ENCODE measurements around the gene CFAP70.
"Not testable (repeated sequence)": the region's sequence is repeated elsewhere in the genome, so short reads cannot be mapped to it uniquely, and the experiment has no call there.

Gene CFAP70

DNA sequence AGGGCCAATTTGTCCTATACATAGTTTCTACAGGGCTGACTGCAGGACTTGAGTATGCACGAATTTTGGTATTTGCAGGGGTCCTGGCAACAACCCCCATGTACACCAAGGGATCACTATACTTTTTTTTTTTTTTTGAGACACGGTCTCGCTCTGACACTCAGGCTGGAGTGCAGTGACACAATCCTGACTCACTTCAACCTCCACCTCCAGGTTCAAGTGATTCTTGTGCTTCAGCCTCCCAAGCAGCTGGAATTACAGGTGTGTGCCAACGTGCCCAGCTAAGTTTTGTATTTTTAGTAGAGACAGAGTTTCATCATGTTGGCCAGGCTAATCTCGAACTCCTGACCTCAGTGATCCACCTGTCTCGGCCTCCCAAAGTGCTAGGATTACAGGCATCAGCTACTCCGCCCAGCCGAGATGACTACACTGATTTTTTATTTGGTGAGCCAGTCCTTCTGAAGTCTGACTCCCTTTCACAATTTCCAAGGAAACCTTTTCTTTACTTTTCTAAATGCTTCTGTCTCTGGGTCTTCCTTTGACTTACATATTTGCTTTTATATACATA lies 19.8 kb downstream of the CFAP70 start:
- DNase-seq, result no peak

DNA sequence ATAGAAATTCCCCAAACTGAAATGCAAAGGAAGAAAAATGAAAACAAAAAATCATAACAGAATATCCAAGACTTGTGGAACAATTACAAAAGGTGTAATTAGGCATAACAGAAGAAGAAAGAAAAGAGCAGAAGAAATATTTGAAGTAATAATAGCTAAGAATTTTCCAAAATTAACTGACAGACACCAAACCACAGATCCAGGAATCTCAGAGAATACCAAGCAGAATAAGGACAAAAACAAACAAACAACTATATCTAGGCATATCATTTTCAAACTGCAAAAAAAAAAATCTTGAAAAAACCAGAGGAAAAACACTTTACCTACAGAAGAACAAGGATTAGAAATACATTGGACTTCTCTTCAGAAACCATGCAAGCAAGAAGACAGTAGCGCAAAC lies 25.5 kb downstream of the CFAP70 start:
- DNase-seq, result no peak

DNA sequence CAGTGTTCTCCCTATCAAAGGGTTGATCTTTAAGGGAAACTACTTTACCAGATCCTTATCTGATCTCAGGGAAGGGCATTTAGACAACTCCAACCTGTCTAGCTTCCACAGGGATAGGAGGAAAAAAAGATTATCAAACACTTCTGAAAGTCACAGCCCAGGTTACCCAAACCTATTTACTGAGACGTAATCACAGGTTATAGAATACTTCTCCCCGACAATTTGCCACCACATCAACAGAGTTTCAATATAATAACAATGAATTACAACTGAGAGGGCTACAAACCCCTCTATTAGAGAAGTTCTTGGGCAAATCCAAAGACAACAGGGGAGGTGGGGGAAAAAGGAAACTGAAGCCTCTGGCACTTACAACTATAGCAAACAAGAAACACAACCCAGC lies 26.3 kb downstream of the CFAP70 start:
- no peak for DNase-seq

DNA sequence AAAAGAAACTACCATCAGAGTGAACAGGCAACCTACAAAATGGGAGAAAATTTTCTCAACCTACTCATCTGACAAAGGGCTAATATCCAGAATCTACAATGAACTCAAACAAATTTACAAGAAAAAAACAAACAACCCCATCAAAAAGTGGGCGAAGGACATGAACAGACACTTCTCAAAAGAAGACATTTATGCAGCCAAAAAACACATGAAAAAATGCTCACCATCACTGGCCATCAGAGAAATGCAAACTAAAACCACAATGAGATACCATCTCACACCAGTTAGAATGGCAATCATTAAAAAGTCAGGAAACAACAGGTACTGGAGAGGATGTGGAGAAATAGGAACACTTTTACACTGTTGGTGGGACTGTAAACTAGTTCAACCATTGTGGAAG lies 30.1 kb downstream of the CFAP70 start:
- DNase-seq, result not testable (repeated sequence)

DNA sequence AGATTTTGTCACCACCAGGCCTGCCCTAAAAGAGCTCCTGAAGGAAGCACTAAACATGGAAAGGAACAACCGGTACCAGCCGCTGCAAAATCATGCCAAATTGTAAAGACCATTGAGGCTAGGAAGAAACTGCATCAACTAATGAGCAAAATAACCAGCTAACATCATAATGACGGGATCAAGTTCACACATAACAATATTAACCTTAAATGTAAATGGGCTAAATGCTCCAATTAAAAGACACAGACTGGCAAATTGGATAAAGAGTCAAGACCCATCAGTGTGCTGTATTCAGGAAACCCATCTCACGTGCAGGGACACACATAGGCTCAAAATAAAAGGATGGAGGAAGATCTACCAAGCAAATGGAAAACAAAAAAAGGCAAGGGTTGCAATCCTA lies 33.4 kb downstream of the CFAP70 start:
- DNase-seq, result not testable (repeated sequence)

DNA sequence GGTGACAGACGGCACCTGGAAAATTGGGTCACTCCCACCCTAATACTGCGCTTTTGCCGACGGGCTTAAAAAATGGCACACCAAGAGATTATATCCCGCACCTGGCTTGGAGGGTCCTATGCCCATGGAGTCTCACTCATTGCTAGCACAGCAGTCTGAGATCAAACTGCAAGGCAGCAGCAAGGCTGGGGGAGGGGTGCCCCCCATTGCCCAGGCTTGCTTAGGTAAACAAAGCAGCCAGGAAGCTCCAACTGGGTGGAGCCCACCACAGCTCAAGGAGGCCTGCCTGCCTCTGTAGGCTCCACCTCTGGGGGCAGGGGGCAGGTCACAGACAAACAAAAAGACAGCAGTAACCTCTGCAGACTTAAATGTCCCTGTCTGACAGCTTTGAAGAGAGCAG lies 35.1 kb downstream of the CFAP70 start:
- not testable (repeated sequence) for DNase-seq

DNA sequence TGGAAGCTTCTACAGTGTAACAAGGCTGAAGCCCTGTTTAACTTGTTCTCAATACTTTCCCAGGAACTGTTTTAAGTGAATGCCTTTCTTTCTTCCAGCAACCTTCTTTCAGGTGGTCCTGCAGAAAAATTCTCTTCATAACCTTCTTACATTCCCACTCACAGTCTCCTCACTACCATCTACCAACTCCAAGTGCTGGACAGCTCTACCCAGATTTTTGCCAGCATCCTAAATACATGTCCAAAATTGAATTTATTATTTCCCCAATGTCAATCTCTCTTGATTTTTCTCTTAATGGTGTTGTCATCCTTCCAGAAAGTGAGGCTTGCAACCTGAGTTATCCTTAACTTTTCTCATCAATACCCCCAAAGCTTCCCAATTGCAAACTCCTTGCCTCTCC lies 48.2 kb downstream of the CFAP70 start:
- DNase-seq, result no peak

DNA sequence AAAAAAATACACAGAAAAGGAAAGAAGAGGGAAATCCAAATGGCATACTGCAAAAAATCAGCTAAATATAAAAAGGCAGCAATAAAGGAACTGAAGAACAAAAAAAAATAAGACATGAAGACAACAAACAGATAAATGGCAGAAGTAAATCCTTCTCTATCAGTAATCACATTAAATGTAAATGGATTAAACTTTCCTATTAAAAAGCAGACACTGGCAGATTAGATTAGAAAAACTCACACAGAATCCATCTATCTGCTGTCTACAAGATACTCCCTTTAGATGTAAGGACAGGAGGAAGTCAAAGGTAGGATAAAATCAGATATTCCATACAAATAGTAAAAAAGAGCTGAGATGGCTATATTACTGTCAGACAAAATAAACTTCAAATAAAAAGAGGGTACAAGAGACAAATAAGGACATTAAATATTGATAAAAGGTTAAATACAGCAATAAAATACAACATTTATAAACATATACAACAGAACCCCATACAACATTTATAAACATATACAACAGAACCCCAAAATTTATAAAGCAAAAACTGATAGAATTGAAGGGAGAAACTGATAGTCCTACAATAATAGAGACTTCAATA lies 51.4 kb downstream of the CFAP70 start:
- DNase-seq, result no peak

DNA sequence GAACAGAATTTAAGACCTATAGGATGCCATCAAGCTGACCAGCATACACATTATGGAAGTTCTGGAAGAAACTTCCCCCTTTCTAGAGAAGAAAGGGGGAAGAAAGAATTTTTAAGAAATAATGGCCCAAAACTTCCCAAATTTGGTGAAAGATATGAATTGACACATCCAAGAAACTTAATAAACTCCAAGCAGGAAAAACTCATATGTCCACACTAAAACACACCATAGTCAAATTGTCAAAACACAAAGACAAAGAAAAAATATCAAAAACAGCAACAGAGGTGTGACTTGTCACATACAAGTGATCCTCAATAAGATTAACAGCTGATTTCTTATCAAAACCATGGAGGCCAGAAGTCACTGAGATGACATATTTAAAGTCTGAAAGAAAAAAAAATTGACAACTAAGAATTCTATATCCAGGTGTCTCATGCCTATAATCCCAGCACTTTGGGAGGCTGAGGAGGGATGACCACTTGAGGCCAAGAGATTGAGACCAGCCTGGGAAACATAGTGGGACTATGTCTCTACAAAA lies 52.4 kb downstream of the CFAP70 start:
- no peak for DNase-seq

DNA sequence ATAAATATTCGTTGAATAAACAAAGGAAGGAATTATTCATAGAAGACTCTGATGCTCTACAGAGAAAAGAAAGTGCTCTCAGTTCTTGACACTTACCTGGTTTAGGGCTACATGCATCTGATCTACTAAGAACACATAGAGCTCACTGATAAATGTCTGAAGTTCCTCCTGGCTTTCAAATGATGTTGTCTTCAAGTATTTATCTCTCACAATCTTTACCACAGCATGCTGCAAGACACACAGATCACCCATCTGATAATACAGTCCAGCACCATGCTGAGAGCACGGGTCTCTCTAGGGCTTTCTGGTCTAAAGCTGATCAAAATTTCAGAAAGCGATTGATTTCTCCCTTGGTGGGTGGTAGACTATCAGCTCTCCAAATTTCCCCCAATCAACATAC lies 61.7 kb downstream of the CFAP70 start:
- DNase-seq, result no peak

DNA sequence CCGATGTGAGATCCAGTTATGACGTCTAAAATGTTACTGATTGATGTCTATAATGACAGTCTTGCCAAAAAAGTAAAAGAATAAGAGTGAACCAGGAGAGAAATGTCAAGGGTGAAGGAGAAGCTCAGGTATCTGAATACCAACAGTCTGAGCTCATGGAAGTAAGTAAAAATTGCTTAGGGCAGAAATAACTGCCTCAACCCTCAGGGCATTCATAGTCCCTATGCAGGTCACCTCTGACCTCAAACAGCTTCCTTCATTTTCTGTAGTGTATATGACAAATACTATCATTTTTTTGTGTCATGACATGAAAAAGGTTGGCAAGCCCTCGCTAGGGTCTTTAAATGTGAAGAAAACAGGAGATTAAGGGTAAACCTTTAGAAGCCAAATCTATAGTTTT lies 65.2 kb downstream of the CFAP70 start:
- no peak for DNase-seq

DNA sequence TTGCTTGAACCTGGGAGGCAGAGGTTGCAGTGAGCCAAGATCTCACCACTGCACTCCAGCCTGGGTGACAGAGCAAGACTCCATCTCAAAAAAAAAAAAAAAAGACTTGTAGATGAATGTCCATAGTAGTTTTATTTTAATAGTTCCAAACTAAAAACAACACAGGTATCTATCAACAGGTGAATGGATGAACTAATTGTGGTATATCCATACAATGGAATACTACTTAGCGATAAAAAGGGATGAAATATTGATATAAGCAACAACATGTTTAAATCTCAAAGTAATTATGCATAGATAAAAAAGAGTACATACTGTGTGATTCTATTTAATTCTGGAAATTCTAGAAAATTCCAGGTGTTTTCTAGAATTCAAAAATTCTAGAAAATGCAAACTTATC lies 68.7 kb downstream of the CFAP70 start:
- DNase-seq, result no peak

DNA sequence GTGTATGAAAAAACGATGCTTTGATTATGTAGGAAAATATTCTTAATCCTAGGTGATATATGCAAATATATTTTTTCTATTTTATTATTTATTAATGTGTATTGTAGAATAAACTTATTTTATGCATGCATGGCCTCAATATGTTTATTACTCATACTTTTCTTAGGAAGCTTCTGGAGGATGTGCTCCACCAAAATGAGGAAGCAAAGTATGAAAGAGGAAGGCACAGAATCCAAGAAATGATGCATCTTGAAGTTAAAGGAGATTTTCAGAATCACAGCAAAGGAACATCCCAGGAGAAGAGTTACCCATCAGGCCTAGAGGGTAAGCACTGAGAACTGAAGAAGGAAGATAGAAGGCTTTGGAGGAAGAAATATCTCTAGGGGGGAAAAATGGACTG lies 71.2 kb downstream of the CFAP70 start:
- DNase-seq, result no peak

DNA sequence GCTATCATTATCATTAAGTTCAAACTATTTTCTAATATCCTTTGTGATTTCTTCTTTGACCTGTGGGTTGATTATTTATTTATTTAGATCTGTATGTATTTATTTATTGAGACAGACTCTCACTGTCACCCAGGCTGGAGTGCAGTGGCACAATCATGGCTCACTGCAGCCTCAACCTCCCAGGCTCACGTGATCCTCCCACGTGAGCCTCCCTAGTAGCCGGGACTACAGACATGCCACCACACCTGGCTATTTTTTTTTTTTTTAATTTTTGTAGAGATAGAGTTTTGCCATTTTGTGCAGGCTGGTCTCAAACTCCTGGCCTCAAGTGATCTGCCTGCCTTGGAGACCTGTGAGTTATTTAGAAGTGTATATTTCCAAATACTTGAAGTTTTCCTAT lies 77.6 kb downstream of the CFAP70 start:
- DNase-seq, result no peak

DNA sequence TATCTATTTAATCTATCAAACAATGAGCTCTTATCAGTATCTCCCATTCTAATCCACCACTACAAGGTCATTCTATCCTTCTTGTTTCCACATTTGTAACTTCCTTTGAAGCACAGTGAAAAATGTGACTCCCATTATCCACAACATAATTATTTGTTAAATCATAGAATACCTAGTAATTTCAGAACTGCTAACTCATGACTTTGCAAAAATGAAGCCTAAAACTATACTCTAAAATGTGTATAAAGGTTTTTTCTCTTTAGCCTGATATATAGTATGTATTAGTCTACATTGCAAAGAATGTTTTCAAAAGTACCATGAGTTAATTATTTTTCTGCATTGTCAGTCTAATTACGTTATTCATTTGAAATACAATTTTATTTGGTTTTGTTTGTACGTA lies 94.2 kb downstream of the CFAP70 start:
- no peak for DNase-seq

DNA sequence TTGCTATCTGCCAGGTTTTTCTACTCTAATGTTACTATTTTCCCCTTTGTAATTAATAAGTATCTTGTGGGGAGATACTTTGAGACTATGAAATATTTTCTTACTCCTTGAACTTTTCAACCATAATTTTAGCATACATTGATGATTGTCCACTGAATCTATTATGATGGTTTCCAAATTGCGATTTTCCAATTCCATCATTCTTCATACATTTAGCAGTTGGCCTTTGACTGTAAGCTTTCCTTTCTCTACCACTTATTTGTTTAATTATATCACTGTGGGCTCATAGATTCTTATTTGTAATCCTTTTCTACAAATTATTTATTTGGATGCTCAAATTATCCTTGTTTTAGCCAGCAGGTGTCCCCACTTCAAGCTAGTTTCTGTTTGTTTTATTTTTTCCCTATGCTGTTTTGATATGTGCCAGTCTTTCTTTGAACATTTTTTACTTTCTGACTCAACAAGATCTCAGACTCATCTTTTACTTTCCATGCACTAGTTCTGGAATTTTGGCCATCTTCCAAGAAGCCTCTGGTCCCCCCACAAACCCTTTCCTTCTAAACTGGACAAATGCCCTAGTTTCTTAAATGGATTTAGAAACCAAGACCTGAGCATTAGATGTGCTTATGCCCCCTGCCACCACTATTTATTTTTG lies 94.8 kb downstream of the CFAP70 start:
- no peak for DNase-seq

DNA sequence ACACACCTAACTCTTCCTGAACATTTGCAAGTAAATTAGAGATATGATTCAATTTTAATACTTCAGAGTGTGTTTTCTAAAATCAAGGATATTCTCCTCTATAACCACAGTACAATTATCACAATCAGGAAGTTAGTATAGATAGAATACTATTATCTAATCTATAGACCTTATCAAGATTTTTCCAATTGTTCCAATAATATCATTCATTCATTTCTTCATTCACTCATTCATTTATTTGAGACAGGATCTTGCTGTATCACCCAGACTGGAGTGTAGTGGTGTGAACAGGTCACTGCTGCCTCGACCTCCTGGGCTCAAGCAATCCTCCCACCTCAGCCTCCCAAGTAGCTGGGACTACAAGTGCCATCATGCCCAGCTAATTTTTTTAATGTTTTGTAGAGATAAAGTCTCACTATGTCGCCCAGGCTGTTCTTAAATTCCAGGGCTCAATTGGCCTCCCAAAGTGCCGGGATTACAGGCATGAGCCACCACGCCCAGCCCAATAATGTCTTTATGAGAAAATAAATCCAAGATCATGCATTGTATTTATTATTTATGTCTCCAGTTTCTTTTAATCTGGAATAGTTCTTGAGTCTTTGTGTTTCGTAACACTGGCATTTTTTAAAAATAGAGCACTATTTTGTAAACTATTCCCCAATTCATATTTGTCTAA lies 95.6 kb downstream of the CFAP70 start:
- no peak for DNase-seq

DNA sequence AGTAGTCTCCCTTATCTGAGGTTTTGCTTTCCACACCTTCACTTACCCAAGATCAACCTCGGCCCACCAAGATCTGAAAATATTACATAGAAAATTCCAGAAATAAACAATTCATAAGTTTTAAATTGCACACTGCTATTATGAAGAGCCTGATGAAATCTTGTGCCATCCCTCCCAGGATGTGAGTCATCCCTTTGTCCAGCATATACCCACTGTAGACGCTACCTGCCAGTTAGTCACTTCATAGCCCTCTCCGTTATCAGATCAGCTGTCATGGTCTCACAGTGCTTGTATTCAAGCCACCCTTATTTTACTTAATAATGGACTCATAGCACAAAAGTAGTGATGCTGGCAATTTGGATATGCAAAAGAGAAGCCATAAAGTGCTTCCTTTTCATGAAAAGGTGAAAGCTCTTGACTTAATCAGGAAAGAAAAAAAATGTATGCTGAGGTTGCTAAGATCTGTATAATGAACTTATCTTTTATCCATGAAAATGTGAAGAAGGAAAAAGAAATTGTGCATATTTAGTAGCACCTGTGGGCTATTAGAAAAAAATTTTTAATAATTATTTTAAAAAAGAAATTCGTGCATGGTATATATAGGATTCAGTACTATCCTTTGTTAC lies 96.4 kb downstream of the CFAP70 start:
- no peak for DNase-seq

DNA sequence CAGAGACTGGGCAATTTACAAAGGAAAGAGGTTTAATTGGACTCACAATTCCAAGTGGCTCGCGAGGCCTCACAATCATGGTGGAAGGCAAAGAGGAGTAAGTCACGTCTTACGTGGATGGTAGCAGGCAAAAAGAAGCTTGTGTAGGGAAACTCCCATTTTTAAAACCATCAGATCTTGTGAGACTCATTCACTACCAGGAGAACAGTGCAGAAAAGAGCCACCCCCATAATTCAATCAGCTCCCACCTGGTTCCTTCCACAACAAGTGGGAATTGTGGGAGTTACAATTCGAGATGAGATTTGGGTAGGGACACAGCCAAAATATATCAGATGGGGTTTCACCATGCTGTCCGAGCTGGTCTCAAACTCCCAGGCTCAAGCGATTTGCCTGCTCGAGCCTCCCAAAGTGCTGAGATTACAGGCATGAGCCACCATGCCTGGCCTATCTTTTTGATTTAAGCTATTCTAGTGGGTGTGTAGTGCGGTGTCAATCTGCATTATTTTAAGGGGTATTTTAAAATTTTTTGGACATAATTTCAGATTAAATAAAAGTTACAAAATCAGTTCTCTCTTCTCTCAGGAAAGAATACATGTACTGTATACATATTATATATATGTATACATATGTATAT lies 97.2 kb downstream of the CFAP70 start:
- DNase-seq, result no peak

DNA sequence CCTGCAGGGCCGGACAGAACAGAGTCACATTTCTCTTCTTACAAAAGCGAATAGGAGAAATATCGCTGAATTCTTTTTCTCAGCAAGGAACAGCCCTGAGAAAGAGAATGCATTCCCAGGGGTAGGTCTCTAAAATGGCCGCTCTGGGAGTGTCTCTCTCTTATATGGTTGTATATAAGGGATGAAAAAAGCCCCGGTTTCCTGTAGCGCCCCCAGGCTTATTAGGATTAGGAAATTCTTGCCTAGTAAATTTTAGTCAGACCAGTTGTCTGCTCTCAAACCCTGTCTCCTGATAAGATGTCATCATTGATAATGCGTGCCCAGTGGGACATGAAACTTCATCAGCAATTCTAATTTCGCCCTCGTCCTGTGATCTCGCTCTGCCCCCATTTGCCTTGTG lies 100.1 kb downstream of the CFAP70 start:
- DNase-seq, result not testable (repeated sequence)

DNA sequence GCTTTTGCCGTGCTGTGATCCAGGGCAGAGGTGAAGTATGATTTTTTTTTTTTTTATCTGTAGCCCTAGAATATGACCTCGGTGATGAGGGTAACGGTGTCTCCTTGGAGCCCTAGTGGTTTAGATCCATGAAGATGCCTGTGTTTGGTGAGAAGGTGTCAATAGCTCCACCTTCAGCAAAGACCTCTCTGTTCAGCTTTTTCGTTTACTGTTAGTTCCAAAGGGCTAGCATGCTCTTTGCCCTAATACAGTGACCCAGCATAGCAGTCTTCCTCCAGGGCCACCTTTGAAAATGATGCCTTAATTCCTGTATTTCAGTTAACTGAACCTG lies 105.5 kb downstream of the CFAP70 start:
- no peak for DNase-seq

DNA sequence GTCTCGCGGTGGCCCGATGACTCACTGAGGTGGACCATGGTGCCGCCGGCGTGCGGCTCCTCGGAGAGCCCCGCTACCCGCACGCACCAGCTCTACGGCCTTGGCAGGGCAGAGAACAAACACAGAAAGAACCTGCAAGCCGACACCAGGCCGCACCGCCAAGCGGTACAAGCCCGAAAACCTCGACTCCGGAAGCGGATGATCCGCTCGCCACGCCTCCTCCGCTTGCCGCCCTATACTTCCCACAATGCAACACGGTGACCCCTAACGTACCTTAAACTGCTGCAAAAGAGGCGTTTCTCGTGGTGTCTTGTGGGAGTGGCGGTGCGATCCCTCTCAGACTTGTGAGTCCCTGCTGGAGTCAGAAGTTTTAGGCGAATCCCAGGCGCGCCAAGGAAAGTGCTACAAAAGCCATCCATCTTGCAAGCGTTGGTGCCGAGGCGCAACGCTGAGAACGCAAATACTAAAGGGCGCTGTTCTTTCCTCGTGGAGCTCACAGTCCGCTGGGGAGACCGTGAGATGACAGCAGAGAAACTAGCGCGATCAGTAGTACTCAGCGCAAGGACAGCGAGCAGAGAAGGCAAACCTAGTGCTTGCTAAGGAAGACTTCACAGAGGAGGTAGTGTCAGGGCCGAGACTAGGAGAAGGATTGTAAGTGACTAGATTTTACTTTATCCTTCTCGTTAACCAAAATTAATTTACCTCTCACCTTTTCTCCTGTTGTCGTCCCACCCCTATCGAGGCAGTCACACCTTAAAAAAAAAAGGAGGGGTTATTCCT lies 106.0 kb downstream of the CFAP70 start, which contains the start of gene MRPS16:
Gene MRPS16, minus strand, starts transcription at position 200 of the 780 bp plus-strand sequence. Its CDS starts 162 bp downstream, at position 38.
- peak; percentile 74 to 86 (median 82) for DNase-seq

Measured in activated CD4-positive, CD25-positive, alpha-beta regulatory T cell (primary cell).